Measurements from ENCODE around the gene CNPY3. TPM values are rescaled to one million over a fixed set of nuclear protein-coding genes. Genes with fewer than 3 reads are reported as not detected.

Gene CNPY3
- polyA plus RNA-seq, 1 of the 3 experiments (the other 2 are of a cell fraction), result 77.5 TPM

- 98% methylated on average over 11 of the region's 11 CpGs for WGBS (ENCODE audit: low lambda C conversion rate)
- no peaks in the 10 kb centered on the region for H3K9me2 ChIP-seq
- ChIA-PET CTCF (interaction anchor here (1.3 kb wide), 1 partner anchor 12 kb away, joined by 4 read pairs; the partner anchor contains the start of gene PEX6), POLR2A (no interaction called here)
- no peak for DNase-seq
- H2AFZ ChIP-seq (ENCODE audit: low read depth), result no peak overlapping the region
- peaks cover 0 to 41% of the 10 kb centered on the region in 2 experiments for H3K36me3 ChIP-seq (replicated peaks in 1 of 2; ENCODE audit: control insufficient read depth in 1 of 2, insufficient read depth in 2 of 2, low read length in 1 of 2)
- no peaks in the 10 kb centered on the region for H3K27me3 ChIP-seq (ENCODE audit: insufficient read depth)
- no peak for TF ChIP-seq RXRA (IDR thresholded peaks at IDR 0.05; ENCODE audit: borderline replicate concordance, low read depth)
- TF ChIP-seq RCOR1 (IDR thresholded peaks at IDR 0.05; ENCODE audit: low read length), result no peak
- no peak for TF ChIP-seq GABPA (IDR thresholded peaks at IDR 0.05; ENCODE audit: low read depth)
- TF ChIP-seq NRF1 (IDR thresholded peaks at IDR 0.05; ENCODE audit: low read depth, low read length), result no peak
- no peak for TF ChIP-seq CTCF (IDR thresholded peaks at IDR 0.05)
- TF ChIP-seq EZH2phosphoT487 (IDR thresholded peaks at IDR 0.05; ENCODE audit: borderline replicate concordance, low read depth), result no peak
- TF ChIP-seq GATA2 (CRISPR knock-in tag; IDR thresholded peaks at IDR 0.05), result no peak
- no peaks in the 10 kb centered on the region for H3K79me2 ChIP-seq (ENCODE audit: insufficient read depth)
- H3K4me3 ChIP-seq (ENCODE audit: low read depth in 2 of 2, low read length in 1 of 2), result no peak overlapping the region
- no peaks in the 10 kb centered on the region for H4K20me1 ChIP-seq (ENCODE audit: insufficient read depth)
- H3K4me1 ChIP-seq (ENCODE audit: control insufficient read depth in 1 of 2, insufficient read depth in 2 of 2, low read depth in 1 of 2, low read length in 1 of 2), result peaks cover 0 to 9% of the 10 kb centered on the region in 2 experiments; a peak in 3 of 4 replicates
- H3K9ac ChIP-seq, result no peak overlapping the region
- no peak overlapping the region for H3K4me2 ChIP-seq
- peaks cover 6% of the 10 kb centered on the region for H3F3A ChIP-seq (replicated peaks; ENCODE audit: insufficient read depth)
- H3K27ac ChIP-seq (ENCODE audit: low read depth in 2 of 2, low read length in 1 of 2), result no peak overlapping the region
- H3K9me3 ChIP-seq, result no peaks in the 10 kb centered on the region
These were observed 37.9 kb downstream of the CNPY3 start for GRCh38 chr6:42967228-42967627.

- Histone ChIP-seq H3K79me2 (ENCODE audit: insufficient read depth) (no peaks in the 10 kb centered on the region), H3K4me1 (ENCODE audit: control insufficient read depth in 1 of 2, insufficient read depth in 2 of 2, low read depth in 1 of 2, low read length in 1 of 2) (peaks cover 0 to 9% of the 10 kb centered on the region in 2 experiments; a peak in 3 of 4 replicates), H3K36me3 (replicated peaks in 1 of 2; ENCODE audit: control insufficient read depth in 1 of 2, insufficient read depth in 2 of 2, low read length in 1 of 2) (peaks cover 0 to 39% of the 10 kb centered on the region in 2 experiments), H2AFZ (ENCODE audit: low read depth) (no peak overlapping the region), H3K4me3 (ENCODE audit: low read depth in 2 of 2, low read length in 1 of 2) (no peak overlapping the region), H3F3A (replicated peaks; ENCODE audit: insufficient read depth) (peaks cover 9% of the 10 kb centered on the region), H3K9me3 (no peaks in the 10 kb centered on the region), H3K4me2 (no peak overlapping the region), H4K20me1 (ENCODE audit: insufficient read depth) (no peaks in the 10 kb centered on the region), H3K27ac (ENCODE audit: low read depth in 2 of 2, low read length in 1 of 2) (no peak overlapping the region), H3K9me2 (no peaks in the 10 kb centered on the region), H3K9ac (no peak overlapping the region), H3K27me3 (ENCODE audit: insufficient read depth) (no peaks in the 10 kb centered on the region)
- POLR2A ChIA-PET, result interaction anchor here (0.7 kb wide), 1 partner anchor 51 kb away, joined by 3 read pairs; no protein-coding TSS in a partner anchor
- WGBS (ENCODE audit: low lambda C conversion rate), result 98% methylated on average over 6 of the region's 12 CpGs
- TF ChIP-seq REST (IDR thresholded peaks at IDR 0.05; ENCODE audit: low read depth, low read length), result no peak
- no peak for TF ChIP-seq POLR2AphosphoS5 (IDR thresholded peaks at IDR 0.05; ENCODE audit: low read depth, low read length)
- TF ChIP-seq FOXM1 (IDR thresholded peaks at IDR 0.05; ENCODE audit: low read depth), result no peak
- no peak for TF ChIP-seq USF1 (IDR thresholded peaks at IDR 0.05; ENCODE audit: borderline replicate concordance, low read depth)
- TF ChIP-seq CHD2 (IDR thresholded peaks at IDR 0.05; ENCODE audit: low read length, partially characterized antibody), result no peak
- TF ChIP-seq EP300 (IDR thresholded peaks at IDR 0.05; ENCODE audit: borderline replicate concordance in 1 of 2, low read depth in 1 of 2, low read length in 1 of 2), result no peak
- no peak for TF ChIP-seq TAF1 (IDR thresholded peaks at IDR 0.05; ENCODE audit: borderline replicate concordance, low read depth, low read length)
- TF ChIP-seq JUND (IDR thresholded peaks at IDR 0.05), result no peak
- no peak for TF ChIP-seq SMC3 (IDR thresholded peaks at IDR 0.05; ENCODE audit: low read depth, low read length)
- DNase-seq, result no peak
- CTCF ChIA-PET, result interaction anchor here (1.3 to 1.5 kb wide), 2 partner anchors 11 to 67 kb away, joined by 4 read pairs; partner anchors contain the start of gene PEX6
These were observed 38.9 kb downstream of the CNPY3 start for GRCh38 chr6:42968126-42968701.
